Endodermal cell (in vitro differentiated cells): ENCODE data around the gene RPP25. TPM values are rescaled to one million over a fixed set of nuclear protein-coding genes. Genes with fewer than 3 reads are reported as not detected.
"Not testable (repeated sequence)": the region's sequence is repeated elsewhere in the genome, so short reads cannot be mapped to it uniquely, and the experiment has no call there.

Experiments used
- DNase-seq: peaks from one replicate; pipeline ENCODE4 v3.0.0-alpha.2; 2017
- H3K27ac ChIP-seq: 2 replicates; pipeline ENCODE4 v1.5.1; 2013; ENCODE audit warnings: mild to moderate bottlenecking, low read depth, low read length, moderate library complexity
- H3K27me3 ChIP-seq: 2 replicates; pipeline ENCODE4 v1.6.1; 2013; ENCODE audit warnings: mild to moderate bottlenecking, low read length, moderate library complexity; ENCODE audit not compliant: insufficient read depth, control insufficient read depth, poor library complexity, severe bottlenecking
- H3K36me3 ChIP-seq: 2 replicates; pipeline ENCODE4 v1.7.0; 2013; ENCODE audit warnings: mild to moderate bottlenecking, low read length, moderate library complexity; ENCODE audit not compliant: control insufficient read depth, insufficient read depth
- H3K4me1 ChIP-seq: one replicate; pipeline ENCODE4 v1.7.0; 2013; ENCODE audit warnings: low read length; ENCODE audit not compliant: control insufficient read depth, insufficient read depth
- H3K4me3 ChIP-seq: 2 replicates; pipeline ENCODE4 v1.5.1; 2013; ENCODE audit warnings: mild to moderate bottlenecking, low read length, moderate library complexity
- H3K9ac ChIP-seq: 2 replicates; pipeline ENCODE4 v1.6.1; 2013; ENCODE audit warnings: mild to moderate bottlenecking, low read length, moderate library complexity; ENCODE audit not compliant: poor library complexity, severe bottlenecking; ENCODE audit errors: extremely low read depth
- H3K9me3 ChIP-seq: 2 replicates; pipeline ENCODE4 v1.6.1; 2013; ENCODE audit warnings: mild to moderate bottlenecking, low read length, moderate library complexity; ENCODE audit not compliant: control insufficient read depth
- H3K27ac Mint-ChIP-seq: 2 replicates; pipeline ENCODE4 v1.8.0; 2020; ENCODE audit warnings: mixed read lengths
- H3K27me3 Mint-ChIP-seq: 2 replicates; pipeline ENCODE4 v1.8.0; 2021; ENCODE audit warnings: mild to moderate bottlenecking, mixed read lengths; ENCODE audit not compliant: insufficient read depth
- H3K36me3 Mint-ChIP-seq: 2 replicates; pipeline ENCODE4 v1.8.0; 2020; ENCODE audit warnings: low read depth, mixed read lengths
- H3K4me1 Mint-ChIP-seq: 2 replicates; pipeline ENCODE4 v1.8.0; 2020; ENCODE audit warnings: mixed read lengths
- H3K4me3 Mint-ChIP-seq: 2 replicates; pipeline ENCODE4 v1.8.0; 2020; ENCODE audit warnings: mild to moderate bottlenecking, moderate library complexity, mixed read lengths
- H3K9me3 Mint-ChIP-seq: 2 replicates; pipeline ENCODE4 v1.8.0; 2020; ENCODE audit warnings: mild to moderate bottlenecking, mixed read lengths
- CTCF ChIP-seq: fragments of 200-600 bp; sonication (generic); conservative IDR thresholded peaks from 2 replicates; pipeline ENCODE4 v1.5.0; 2021; ENCODE audit warnings: antibody characterized with exemption, mild to moderate bottlenecking
- WGBS, 2 experiments: methylation state at CpG; one replicate each; pipeline versions ENCODE4 v1.1.5 to v1.1.7; 2013; ENCODE audit warnings: missing lambda C conversion rate in 2 of 2, mixed read lengths in 1 of 2; ENCODE audit not compliant: insufficient coverage in 1 of 2, insufficient read length in 1 of 2; 5-methylcytosine and 5-hydroxymethylcytosine counted together
- total RNA-seq, 2 donors: library from RNA; stranded (reverse); fragmentation: NEBNext Ultra II Directional in 1 of 2; extraction: Animal tissue kit (Norgen Biotek cat#: 25700) in 1 of 2; gene quantifications; 2 replicates in 1 of 2; 3 replicates in 1 of 2; pipeline ENCODE4 v1.2.1, GENCODE V29; 2021

Gene RPP25
- total RNA-seq, 2 donors from 2014 or later = 4.6 to 9.9 TPM

- no peak overlapping the region for H3K9ac ChIP-seq
- peaks cover 66% of the 10 kb centered on the region for H3K36me3 Mint-ChIP-seq
- no peaks in the 10 kb centered on the region for H3K9me3 Mint-ChIP-seq
- no peak overlapping the region for H3K4me3 ChIP-seq
- H3K36me3 ChIP-seq = peaks cover 83% of the 10 kb centered on the region
- H3K27ac ChIP-seq = no peak overlapping the region
- 94 to 97% methylated on average over 8 of the region's 8 CpGs for WGBS, 2 experiments
- no peaks in the 10 kb centered on the region for H3K9me3 ChIP-seq
- H3K4me1 ChIP-seq = no peaks in the 10 kb centered on the region
- DNase-seq = no peak
- no peak for TF ChIP-seq CTCF
- no peak overlapping the region for H3K27ac Mint-ChIP-seq
- no peak overlapping the region for H3K4me3 Mint-ChIP-seq
- H3K27me3 Mint-ChIP-seq = no peaks in the 10 kb centered on the region
- no peaks in the 10 kb centered on the region for H3K4me1 Mint-ChIP-seq
- no peaks in the 10 kb centered on the region for H3K27me3 ChIP-seq
These were observed 36.1 kb downstream of the RPP25 start for GRCh38 chr15:74920456-74920855.

- Histone ChIP-seq H3K27me3 (no peaks in the 10 kb centered on the region), H3K4me1 (no peaks in the 10 kb centered on the region), H3K36me3 (peaks cover 81% of the 10 kb centered on the region), H3K9ac (no peak overlapping the region), H3K9me3 (no peaks in the 10 kb centered on the region), H3K27ac (no peak overlapping the region), H3K4me3 (no peak overlapping the region)
- Mint-ChIP-seq H3K9me3 (no peaks in the 10 kb centered on the region), H3K4me1 (no peaks in the 10 kb centered on the region), H3K36me3 (peaks cover 69% of the 10 kb centered on the region), H3K27me3 (no peaks in the 10 kb centered on the region), H3K4me3 (no peak overlapping the region), H3K27ac (no peak overlapping the region)
- WGBS, 2 experiments = 93 to 94% methylated on average over 5 of the region's 6 CpGs
- no peak for DNase-seq
- TF ChIP-seq CTCF = no peak
These were observed 38.9 kb downstream of the RPP25 start for GRCh38 chr15:74917676-74918075.

- H3K9me3 ChIP-seq, H3K27me3 ChIP-seq, H3K4me3 ChIP-seq, H3K9ac ChIP-seq, H3K4me3 Mint-ChIP-seq, H3K4me1 Mint-ChIP-seq, H3K4me1 ChIP-seq, DNase-seq, H3K27me3 Mint-ChIP-seq, H3K9me3 Mint-ChIP-seq, H3K27ac ChIP-seq, H3K27ac Mint-ChIP-seq: not testable (repeated sequence)
- WGBS, 2 experiments = 92 to 98% methylated on average over 8 of the region's 8 CpGs
- H3K36me3 Mint-ChIP-seq = peaks cover 55% of the 10 kb centered on the region
- H3K36me3 ChIP-seq = peaks cover 65% of the 10 kb centered on the region
These were observed 42.8 kb downstream of the RPP25 start for GRCh38 chr15:74913799-74914198.

- Mint-ChIP-seq H3K4me3 (no peak overlapping the region), H3K27ac (no peak overlapping the region), H3K36me3 (peaks cover 53% of the 10 kb centered on the region), H3K9me3 (no peaks in the 10 kb centered on the region), H3K4me1 (no peaks in the 10 kb centered on the region), H3K27me3 (no peaks in the 10 kb centered on the region)
- Histone ChIP-seq H3K36me3 (peaks cover 57% of the 10 kb centered on the region), H3K9me3 (no peaks in the 10 kb centered on the region), H3K4me3 (no peak overlapping the region), H3K9ac (no peak overlapping the region), H3K27ac (no peak overlapping the region), H3K27me3 (no peaks in the 10 kb centered on the region), H3K4me1 (no peaks in the 10 kb centered on the region)
- WGBS, 2 experiments = 86 to 97% methylated on average over 5 to 9 of the region's 9 CpGs
- no peak for DNase-seq
- no peak for TF ChIP-seq CTCF
These were observed 43.5 kb downstream of the RPP25 start for GRCh38 chr15:74913041-74913440.
